Upper lobe of right lung (tissue), 1 donor: Measurements from ENCODE around the gene CA10. TPM values are rescaled to one million over a fixed set of nuclear protein-coding genes. Genes with fewer than 3 reads are reported as not detected.

Experiments used
- ATAC-seq: fragments of 200-7000 bp; cut with Tn5 transposase; one replicate; pipeline ENCODE4 v1.9.1; 2020; ENCODE audit warnings: mild to moderate bottlenecking, moderate library complexity
- DNase-seq: peaks from one replicate; pipeline ENCODE4 v3.0.0-alpha.2; 2020
- H3K27ac ChIP-seq: fragments of 200-600 bp; one replicate; pipeline ENCODE4 v1.8.0; 2022
- H3K27me3 ChIP-seq: fragments of 200-600 bp; one replicate; pipeline ENCODE4 v1.8.0; 2022; ENCODE audit warnings: mild to moderate bottlenecking
- H3K36me3 ChIP-seq: fragments of 200-600 bp; one replicate; pipeline ENCODE4 v1.8.0; 2022
- H3K4me1 ChIP-seq: fragments of 200-600 bp; one replicate; pipeline ENCODE4 v1.8.0; 2022
- H3K4me3 ChIP-seq: fragments of 200-600 bp; one replicate; pipeline ENCODE4 v1.8.0; 2022; ENCODE audit warnings: mild to moderate bottlenecking
- H3K9me3 ChIP-seq: fragments of 200-600 bp; one replicate; pipeline ENCODE4 v1.8.0; 2022
- intact Hi-C: fragments of 100-400 bp; cut with DNase I; formaldehyde crosslinking; loops from one replicate; pipeline ENCODE4 v1.11.0; 2022
- long read RNA-seq: library from polyadenylated mRNA; unstranded; transcript quantifications from one replicate; pipeline ENCODE4 v2.0.0, GENCODE V29; 2021
- total RNA-seq: library from RNA; stranded (reverse); fragmentation: NEBNext Ultra II Directional; extraction: Animal tissue kit (Norgen Biotek cat#: 25700); gene quantifications from one replicate; pipeline ENCODE4 v1.2.1, GENCODE V29; 2021
- TF ChIP-seq, protein P1 (sequence below): fragments of 200-600 bp; IDR thresholded peaks from one replicate; pipeline ENCODE4 v1.8.0; 2022; ENCODE audit warnings: antibody characterized with exemption
- donor health status: DM: no; HTN: yes; CAD: no; lungs with severe emphysema.

Gene CA10
- not detected for total RNA-seq
- long read RNA-seq = 0 reads

DNA sequence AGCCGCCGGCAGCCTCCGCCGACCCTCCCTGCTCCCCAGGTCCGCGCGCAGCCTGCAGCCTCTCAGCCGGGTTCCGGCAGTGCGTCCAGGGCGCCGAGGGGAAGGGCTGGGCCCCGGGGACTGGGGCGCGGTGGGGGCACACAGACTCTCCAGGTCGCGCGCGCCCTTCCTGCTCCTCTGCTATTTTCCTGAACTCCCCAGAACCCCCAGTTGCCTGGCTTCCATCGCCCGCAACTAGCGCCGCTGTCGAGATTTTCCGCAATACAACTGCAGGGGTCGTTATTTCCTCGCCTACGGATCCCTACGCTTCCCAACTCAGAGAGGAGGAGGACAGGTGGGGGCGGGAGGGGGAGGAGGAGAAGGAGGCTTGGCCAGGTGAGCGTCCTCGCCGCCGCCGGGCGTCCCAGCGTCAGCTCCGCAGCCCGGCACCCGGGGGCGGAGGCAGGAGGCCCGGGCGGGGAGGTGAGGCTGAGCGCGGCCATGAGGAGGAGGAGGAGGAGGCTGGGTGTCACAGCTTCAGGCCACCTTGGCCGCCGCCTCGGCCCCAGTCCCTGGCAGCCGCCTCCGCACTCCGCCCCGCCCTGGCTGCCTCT lies at the start of gene CA10:
Gene CA10 (minus strand): TSS at position 265 of the 593 bp plus-strand sequence.
- Histone ChIP-seq H3K27me3 (peaks cover 40% of the 10 kb centered on the region), H3K36me3 (no peaks in the 10 kb centered on the region), H3K4me1 (no peaks in the 10 kb centered on the region), H3K27ac (no peak within 1 kb of the TSS), H3K4me3 (peak within 1 kb of the TSS; percentile 3), H3K9me3 (no peaks in the 10 kb centered on the region)
- ATAC-seq = peak; percentile 23
- TF ChIP-seq, protein P1, sequence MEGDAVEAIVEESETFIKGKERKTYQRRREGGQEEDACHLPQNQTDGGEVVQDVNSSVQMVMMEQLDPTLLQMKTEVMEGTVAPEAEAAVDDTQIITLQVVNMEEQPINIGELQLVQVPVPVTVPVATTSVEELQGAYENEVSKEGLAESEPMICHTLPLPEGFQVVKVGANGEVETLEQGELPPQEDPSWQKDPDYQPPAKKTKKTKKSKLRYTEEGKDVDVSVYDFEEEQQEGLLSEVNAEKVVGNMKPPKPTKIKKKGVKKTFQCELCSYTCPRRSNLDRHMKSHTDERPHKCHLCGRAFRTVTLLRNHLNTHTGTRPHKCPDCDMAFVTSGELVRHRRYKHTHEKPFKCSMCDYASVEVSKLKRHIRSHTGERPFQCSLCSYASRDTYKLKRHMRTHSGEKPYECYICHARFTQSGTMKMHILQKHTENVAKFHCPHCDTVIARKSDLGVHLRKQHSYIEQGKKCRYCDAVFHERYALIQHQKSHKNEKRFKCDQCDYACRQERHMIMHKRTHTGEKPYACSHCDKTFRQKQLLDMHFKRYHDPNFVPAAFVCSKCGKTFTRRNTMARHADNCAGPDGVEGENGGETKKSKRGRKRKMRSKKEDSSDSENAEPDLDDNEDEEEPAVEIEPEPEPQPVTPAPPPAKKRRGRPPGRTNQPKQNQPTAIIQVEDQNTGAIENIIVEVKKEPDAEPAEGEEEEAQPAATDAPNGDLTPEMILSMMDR = no peak
- intact Hi-C loops = no loop called here
- DNase-seq = no peak

DNA sequence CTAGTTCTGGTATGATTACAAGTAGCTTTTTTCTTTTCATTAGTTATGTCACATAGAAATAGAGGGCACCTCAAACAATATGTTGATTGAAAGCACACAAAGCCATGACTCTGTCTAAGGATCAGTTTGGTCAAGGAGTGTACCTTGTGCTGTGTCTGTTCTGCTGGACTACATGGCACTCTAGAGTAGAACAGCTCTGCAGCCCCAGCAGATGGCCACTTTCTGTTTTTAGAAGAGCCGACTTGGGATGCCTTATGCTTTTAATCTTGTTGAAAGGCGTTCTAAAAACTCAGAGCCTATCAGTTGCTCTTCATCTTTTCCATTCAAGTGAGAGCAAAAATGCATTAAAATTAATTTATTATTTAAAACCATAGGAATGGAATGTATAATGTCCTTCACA lies 49.3 kb upstream of the CA10 start:
- no peak for DNase-seq
- ATAC-seq = no peak
- H3K9me3 ChIP-seq = no peaks in the 10 kb centered on the region
- H3K4me1 ChIP-seq = no peaks in the 10 kb centered on the region
- H3K27me3 ChIP-seq = no peaks in the 10 kb centered on the region
- no peak overlapping the region for H3K27ac ChIP-seq
- no peaks in the 10 kb centered on the region for H3K36me3 ChIP-seq
- no peak overlapping the region for H3K4me3 ChIP-seq
- TF ChIP-seq, protein P1 = no peak
- intact Hi-C loops = no loop called here

DNA sequence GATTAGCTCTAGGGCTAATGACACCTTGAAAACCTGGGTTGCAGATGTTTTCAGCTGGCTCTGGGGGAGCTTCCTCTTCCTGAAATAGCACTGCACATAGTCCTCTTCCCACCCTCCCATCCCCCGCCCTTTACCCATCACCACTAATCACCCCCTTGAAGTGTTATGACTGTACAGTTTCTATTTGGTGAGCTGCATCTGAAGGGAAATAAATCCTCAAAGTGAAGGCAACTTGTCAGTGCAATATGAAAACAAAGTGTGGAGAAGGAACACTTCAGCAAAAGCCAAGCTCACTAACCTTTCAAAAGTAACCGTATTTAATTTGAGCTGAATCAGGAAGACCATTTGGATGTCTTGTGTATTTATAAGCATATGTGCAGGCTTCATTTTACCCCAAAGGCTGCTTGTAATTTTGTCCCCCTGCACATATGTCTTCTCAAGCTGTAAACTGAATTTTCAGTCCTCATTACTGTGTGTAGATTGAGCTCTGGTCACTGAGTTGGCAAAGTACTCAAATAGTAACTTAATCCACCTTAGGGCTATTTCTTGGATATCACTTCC lies 44.1 kb upstream of the CA10 start:
- H3K27ac ChIP-seq = no peak overlapping the region
- TF ChIP-seq, protein P1 = no peak
- ATAC-seq (no peak), DNase-seq (no peak)
- H3K4me1 ChIP-seq = no peaks in the 10 kb centered on the region
- H3K9me3 ChIP-seq = no peaks in the 10 kb centered on the region
- H3K36me3 ChIP-seq = no peaks in the 10 kb centered on the region
- H3K4me3 ChIP-seq = no peak overlapping the region
- no peaks in the 10 kb centered on the region for H3K27me3 ChIP-seq
- intact Hi-C loops = no loop called here

DNA sequence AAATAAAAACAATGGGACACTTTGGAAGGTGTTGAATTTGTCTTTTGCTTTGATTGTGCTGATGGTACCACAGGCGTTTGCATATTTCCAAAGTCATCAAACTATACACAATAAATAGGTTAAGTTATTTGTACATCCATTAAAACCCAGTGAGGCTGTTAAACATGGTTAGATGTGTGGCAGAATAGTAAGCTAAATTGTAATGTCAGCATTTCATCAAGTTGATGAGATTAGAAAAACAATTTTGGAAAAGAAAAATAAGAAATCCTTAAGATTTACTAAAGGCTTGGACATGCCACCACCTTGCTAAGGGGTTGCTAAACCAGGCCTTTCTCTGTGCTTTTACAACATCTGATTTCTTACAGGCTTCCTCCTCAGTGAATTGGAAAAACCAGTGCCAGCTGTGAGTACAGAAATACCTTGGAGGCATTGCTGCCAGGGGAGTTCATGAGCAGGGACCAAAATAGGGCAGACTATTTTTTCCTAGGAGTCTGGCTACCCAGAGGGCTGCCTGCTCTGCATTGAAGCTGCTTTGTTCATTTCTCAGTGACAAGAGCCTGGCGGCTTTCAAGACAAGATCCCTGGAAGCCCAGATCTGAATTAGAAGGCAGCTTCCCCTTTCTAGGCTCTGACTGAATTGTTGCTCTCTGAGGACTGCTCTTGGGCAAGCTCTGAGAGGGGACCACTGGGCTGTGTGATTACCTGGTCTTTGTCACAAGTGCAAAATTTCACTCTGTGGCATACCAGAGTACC lies 43.4 kb upstream of the CA10 start:
- TF ChIP-seq, protein P1 = no peak
- H3K4me3 ChIP-seq = no peak overlapping the region
- intact Hi-C loops = no loop called here
- no peaks in the 10 kb centered on the region for H3K36me3 ChIP-seq
- no peaks in the 10 kb centered on the region for H3K4me1 ChIP-seq
- DNase-seq = no peak
- ATAC-seq = no peak
- no peaks in the 10 kb centered on the region for H3K27me3 ChIP-seq
- H3K9me3 ChIP-seq = no peaks in the 10 kb centered on the region
- no peak overlapping the region for H3K27ac ChIP-seq

DNA sequence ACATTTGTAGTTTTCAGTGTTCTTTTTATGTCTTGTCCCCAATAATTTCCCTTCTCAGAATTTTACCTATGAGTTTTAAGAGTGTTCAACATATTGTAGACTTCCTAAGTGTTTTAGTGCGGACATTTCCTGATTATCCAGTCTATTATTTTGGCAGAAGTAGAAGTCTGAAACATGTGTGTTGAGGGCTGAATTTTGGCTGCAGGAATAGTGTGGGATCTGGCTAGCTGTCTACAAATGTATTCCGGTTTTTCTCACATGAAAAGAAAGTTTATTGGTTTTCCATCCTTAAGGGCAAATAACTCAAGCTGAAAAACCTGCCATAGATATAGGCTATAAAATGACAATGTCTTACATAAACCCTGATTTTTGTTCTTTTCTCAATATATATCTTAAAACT lies 33.0 kb upstream of the CA10 start:
- Histone ChIP-seq H3K27ac (no peak overlapping the region), H3K36me3 (no peaks in the 10 kb centered on the region), H3K4me1 (no peaks in the 10 kb centered on the region), H3K9me3 (no peaks in the 10 kb centered on the region), H3K4me3 (no peak overlapping the region), H3K27me3 (peaks cover 7% of the 10 kb centered on the region)
- TF ChIP-seq, protein P1 = no peak
- intact Hi-C loops = no loop called here
- DNase-seq = no peak
- ATAC-seq = no peak
